HG03103 (cell line): ENCODE results near the gene C2CD2.

Experiments
- ATAC-seq: cut with Tn5 transposase; IDR thresholded peaks from one replicate; pipeline ENCODE4 v1.9.1; 2021; ENCODE audit warnings: low read depth; ENCODE audit not compliant: unreplicated experiment

C2CD2 gene

GRCh38 chr21:41939391-41939790 lies 14.4 kb downstream of the C2CD2 start:
- ATAC-seq = no peak

- ATAC-seq = no peak
These were observed 20.3 kb downstream of the C2CD2 start for GRCh38 chr21:41933313-41934079.

GRCh38 chr21:41932576-41933312 lies 21.1 kb downstream of the C2CD2 start:
- no peak for ATAC-seq

- no peak for ATAC-seq
These were observed 21.6 kb downstream of the C2CD2 start for GRCh38 chr21:41932191-41932575.

GRCh38 chr21:41931041-41931451 lies 22.8 kb downstream of the C2CD2 start:
- ATAC-seq = no peak

- ATAC-seq = no peak
These were observed 24.6 kb downstream of the C2CD2 start for GRCh38 chr21:41929248-41929647.

GRCh38 chr21:41928621-41929220 lies 25.1 kb downstream of the C2CD2 start:
- ATAC-seq = no peak

GRCh38 chr21:41927727-41928409 lies 25.9 kb downstream of the C2CD2 start:
- no peak for ATAC-seq

- no peak for ATAC-seq
These were observed 27.0 kb downstream of the C2CD2 start for GRCh38 chr21:41926807-41927171.

- peak; percentile 41 for ATAC-seq
These were observed 27.6 kb downstream of the C2CD2 start for GRCh38 chr21:41926117-41926806.

- ATAC-seq = no peak
These were observed 28.1 kb downstream of the C2CD2 start for GRCh38 chr21:41925767-41926116.

- ATAC-seq = no peak
These were observed 29.5 kb downstream of the C2CD2 start for GRCh38 chr21:41924368-41924754.

- ATAC-seq = no peak
These were observed 30.0 kb downstream of the C2CD2 start for GRCh38 chr21:41923631-41924367.

GRCh38 chr21:41923186-41923585 lies 30.6 kb downstream of the C2CD2 start:
- ATAC-seq = no peak

- no peak for ATAC-seq
These were observed 32.8 kb downstream of the C2CD2 start for GRCh38 chr21:41921021-41921420.

GRCh38 chr21:41920476-41920875 lies 33.3 kb downstream of the C2CD2 start:
- no peak for ATAC-seq

GRCh38 chr21:41919666-41920398 lies 34.0 kb downstream of the C2CD2 start:
- ATAC-seq = no peak

- ATAC-seq = no peak
These were observed 35.1 kb downstream of the C2CD2 start for GRCh38 chr21:41918561-41919358.

GRCh38 chr21:41917531-41917930 lies 36.3 kb downstream of the C2CD2 start:
- no peak for ATAC-seq
